Pons (tissue), 1 donor: ENCODE results near the gene C20orf141.
"Not testable (repeated sequence)": the region's sequence is repeated elsewhere in the genome, so short reads cannot be mapped to it uniquely, and the experiment has no call there.

Source experiments
- DNase-seq: peaks from one replicate; pipeline ENCODE4 v3.0.0-alpha.2; 2016; ENCODE audit warnings: low spot score

The C20orf141 gene

DNA sequence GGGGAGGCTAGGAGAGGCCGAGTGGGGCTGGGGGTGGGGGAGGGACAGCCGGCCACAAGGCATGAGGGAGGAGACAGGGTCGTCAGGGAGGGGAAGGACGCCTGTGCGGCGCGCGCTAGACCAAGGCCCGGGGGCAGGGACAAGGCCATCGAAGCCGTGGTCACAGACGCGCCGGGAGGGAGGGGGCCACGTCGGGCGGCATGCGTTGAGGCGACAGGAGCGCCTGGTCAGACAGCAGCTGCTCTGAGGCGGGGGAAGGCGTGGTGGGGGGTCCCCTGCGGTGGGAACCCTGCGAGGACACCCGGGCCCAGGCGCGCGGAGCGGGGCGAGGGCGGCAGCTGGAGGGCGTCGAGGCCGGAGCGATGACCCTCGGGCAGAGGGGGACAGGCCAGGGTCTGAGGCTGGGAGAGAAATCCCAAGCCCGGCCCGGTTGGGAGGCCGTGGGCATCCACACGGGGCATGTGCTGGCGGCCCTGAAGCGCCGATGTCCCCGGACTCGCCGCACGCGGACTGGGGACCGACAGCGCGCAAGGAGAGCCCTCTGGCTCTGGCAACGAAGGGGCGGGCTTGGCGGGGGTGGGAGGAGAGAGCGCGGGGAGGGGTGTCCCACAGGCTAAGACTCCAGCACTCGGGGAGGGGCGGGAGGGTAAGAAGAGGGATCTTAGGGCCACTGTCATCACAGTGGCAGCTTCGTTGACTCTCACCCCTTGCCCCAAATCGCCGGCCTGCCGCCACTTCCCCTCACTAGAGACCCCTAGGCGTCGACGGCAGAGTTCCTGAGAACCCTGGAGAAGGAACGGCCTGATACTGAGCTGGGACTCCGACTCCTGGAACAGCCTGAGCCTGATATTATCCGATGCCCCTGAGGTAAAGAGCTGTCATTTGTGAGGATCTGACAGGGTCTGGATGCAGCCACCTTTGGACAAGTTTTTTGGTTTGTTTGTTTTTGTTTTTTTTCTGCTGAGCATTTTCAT lies 6.4 kb downstream of the C20orf141 start:
- DNase-seq: no peak

DNA sequence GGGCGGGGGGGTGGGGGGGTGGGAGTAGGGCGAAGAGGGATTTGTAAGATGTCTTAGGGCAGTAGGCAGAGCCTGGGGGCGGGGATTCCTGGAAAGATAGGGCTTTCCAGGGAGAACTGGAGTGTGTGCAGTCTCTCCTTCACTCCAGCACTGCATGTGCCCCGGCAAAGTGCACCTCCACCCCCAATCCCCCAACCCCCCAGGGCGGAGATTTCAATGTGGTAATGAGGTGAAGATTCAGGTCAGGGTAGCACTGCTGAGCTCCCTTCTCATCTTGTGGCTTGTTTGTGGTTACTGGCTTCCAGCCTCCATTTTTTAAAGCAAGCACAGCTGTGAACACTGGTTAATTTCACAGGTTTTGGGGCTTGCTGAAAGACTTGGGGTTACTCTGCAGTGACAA lies 7.3 kb downstream of the C20orf141 start:
- no peak for DNase-seq

DNA sequence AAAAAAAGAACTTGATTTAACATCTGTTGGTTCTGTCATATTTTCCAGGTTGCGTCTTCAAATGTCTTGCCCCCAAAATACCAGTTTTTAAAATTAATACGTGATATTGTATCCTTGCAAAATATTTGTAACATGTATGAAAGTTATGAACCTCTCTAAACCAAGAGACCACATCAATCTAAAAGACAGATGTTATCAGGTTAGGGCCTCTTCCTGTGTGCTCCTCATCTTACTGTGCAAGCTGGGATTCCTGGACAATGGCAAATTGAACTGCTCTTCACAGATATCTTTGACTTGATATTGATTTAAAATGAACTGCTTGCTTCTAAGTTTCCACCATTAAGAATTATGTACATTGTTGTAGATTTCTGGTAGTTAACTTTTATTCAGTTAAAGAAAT lies 11.0 kb downstream of the C20orf141 start:
- DNase-seq: no peak

DNA sequence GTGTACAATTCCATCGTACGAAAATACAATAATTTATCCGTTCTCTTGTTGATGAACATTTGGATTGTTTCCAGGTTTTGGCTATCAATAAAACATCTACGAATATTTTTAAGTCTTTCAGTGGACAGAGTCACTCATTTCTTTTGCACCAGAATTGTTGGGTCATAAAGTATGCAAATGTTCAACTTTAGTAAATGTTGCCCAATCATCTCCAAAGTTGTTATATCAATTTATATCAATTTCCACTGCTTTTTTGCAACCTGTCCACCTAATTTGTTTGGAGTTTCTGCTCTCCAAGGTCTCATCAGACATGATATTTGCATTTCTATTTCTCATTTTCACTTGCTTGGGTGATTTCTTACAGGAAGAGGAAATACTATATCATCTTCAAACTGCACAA lies 11.9 kb downstream of the C20orf141 start:
- no peak for DNase-seq

GRCh38 chr20:2829376-2829775 lies 14.6 kb downstream of the C20orf141 start:
- no peak for DNase-seq

DNA sequence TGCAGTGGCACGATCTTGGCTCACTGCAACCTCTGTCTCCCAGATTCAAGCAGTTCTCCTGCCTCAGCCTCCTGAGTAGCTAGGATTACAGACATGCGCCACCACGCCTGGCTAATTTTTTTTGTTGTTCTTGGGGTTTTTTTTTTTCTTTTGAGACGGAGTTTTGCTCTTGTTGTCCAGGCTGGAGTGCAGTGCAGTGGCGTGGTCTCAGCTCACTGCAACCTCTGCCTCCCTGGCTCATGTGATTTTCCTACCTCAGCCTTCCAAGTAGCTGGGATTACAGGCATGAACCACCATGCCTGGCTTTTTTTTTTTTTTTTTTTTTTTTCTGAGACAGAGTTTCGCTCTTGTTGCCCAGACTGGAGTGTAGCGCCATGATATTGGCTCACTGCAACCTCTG lies 16.4 kb downstream of the C20orf141 start:
- not testable (repeated sequence) for DNase-seq

DNA sequence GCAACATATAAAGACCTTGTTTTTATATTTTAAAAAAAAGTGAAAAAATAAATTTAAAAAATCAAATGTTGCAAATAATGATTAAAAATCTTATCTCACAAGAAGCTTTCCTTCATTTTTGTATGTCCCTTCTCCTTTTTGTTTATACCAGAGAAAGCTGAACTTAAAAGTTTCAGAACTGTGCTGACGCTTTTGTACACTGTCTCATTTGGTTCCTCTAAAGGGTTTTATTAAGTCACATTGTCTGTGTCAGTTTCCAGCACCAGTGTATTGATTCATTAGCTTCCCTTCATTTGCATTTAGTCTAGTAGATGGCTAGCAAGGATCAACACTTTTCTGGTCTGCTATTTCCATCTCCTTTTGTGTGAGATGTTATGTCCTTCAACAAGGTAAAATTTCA lies 19.0 kb downstream of the C20orf141 start:
- no peak for DNase-seq

DNA sequence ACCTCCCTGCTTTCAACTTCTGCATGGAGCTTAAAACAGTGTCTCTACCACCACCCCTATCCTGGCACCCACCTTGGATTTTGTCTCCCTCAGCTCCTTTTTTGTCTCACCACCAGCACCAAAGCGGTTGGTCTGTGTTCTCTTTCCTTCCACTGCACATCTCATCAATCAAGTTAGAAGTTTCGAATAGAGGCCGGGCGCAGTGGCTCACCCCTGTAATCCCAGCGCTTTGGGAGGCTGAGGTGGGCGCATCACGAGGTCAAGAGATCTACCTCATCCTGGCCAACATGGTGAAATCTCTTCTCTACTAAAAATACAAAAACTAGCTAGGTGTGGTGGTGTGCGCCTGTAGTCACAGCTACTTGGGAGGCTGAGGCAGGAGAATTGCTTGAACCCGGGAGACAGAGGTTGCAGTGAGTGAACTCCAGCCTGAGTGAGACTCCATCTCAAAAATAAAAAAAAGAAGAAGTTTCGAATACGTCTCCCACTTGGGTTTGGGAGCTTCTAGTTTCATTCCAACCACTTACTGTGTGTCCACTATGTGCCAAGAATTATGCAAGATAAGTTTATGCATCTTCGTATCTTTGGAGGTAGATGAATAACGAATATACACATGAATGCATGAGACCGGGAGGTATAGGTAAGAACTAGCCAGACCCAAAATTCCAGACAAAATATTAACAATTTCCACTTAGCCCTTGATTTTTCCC lies 19.8 kb downstream of the C20orf141 start:
- no peak for DNase-seq

DNA sequence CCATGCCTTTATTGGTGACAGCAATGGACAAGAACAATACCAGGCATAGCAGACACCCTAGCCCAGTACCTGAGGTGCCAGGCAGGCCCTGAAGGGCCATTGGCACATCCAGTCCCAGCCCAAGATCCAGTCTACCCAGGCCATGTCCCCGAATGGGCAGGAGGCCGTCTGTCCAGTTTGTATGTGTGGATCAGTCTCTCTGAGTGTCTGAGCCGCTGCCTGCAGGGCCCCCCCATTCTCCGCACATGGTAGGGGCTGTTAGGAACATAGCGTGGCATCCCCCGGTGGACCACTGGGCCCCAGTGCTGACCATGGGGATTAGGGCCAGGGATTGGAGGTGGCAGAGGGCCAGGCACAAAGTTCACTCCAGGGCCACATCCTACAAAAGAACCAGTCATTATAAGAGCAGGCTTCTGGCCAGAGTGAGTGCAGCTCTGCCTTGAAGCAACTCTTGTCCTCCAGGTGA lies 20.6 kb downstream of the C20orf141 start:
- DNase-seq: no peak

DNA sequence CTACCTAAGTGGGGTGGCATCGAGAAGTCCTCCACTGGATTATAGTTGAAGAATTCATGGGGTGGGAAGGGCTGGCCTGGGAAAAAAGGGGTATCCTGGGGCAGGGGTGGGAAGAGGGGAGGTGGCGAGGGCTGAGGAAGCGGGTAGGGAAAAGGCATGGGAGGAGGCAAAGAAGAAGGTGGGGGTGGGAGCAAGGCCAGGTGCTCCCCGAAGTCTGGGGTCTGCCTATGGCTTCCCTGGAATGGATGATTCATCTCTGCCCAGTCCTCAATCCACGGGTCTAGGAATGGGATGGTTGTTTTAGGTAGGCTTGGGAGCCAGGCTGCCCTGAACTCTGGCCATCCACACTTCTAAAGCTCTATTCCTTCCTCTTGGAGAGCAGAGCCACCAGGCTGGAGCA lies 21.2 kb downstream of the C20orf141 start:
- DNase-seq: no peak

GRCh38 chr20:2837221-2837960 lies 22.6 kb downstream of the C20orf141 start:
- no peak for DNase-seq

DNA sequence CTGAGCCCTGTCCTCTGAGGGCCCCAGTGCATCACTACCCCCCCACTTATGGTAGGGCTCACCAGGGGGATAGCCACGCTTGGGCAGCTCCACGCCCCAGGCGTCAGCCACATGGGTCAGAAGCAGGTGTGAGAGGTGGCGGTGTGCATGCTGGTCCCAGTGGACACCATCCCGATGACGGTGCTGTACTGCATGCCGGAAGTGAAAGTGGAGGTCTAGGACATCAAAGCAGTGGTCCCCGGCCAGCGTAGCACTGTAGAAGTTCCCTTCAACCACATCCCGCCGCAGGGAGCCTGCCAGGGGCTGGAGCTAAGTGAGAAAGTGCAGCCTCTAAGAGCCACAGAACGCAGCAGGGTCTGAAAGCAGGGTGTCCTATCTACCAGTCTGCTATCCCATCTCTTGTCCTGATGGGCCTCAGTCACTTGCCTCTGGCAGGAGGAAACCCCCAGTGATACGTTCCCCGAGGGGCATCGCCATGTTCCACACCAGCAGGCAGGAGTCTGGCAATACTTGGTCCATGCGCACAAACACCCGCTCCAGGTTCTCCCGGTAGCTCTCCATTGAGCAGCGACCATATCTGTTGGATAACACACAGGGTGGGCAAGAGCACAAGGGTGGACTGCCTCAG lies 23.5 kb downstream of the C20orf141 start:
- no peak for DNase-seq

- no peak for DNase-seq
These were observed 24.3 kb downstream of the C20orf141 start for GRCh38 chr20:2838847-2839671.

- DNase-seq: no peak
These were observed 24.9 kb downstream of the C20orf141 start for GRCh38 chr20:2839732-2840137.

GRCh38 chr20:2840138-2840966 lies 25.6 kb downstream of the C20orf141 start, which contains the start of the genes PCED1A and VPS16:
TSS of gene PCED1A (minus strand) at chr20:2840655. CDS start at chr20:2839912, 743 bp downstream.
TSS of gene VPS16 (plus strand) at chr20:2840745. CDS start at chr20:2840775, 30 bp downstream.
- peak; percentile 76 for DNase-seq

DNA sequence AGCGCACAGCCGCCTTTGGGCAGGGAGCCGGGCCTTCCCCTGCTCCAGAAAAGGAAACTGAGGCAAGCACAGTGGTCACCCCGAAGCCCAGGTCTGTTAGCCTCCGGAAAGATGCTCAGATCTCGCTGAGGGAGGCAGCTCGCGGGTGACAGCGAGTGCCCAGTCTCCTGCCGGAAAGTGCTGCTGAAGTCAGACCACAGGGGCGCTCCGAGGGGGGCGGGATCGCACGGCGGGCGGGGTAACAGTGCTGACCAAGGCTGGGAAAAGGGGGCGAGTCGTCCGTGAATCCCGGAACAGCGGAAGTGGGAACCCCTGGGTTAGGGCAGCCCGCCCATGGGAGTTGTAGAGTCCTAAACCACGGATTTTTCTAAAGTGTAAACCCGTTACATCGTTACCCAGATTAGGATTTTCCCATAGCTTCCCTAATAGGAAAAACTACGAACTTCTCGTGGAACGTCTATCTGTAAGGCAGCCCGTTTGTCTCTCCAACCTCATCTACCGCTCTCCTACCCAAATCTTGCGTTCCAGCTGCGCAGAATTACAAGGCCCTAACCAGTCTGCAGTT lies 26.3 kb downstream of the C20orf141 start:
- peak; percentile 14 for DNase-seq

DNA sequence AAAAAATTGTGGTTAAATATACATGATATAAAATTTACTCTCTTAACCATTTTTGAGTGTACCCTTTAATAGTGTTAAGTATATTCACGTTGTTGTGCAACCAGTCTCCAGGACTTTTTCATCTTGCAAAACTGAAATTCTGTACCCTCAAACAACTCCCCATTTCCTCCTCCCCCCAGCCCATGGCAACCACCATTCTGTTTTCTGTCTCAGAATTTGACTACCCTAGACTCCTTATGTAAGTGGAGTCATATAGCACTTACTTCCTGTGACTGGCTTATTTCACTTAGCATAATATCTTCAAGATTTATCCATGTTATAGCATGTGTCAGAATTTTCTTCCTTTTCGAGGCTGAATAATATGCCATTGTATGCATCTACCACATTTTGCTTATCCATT lies 30.8 kb downstream of the C20orf141 start:
- DNase-seq: no peak

GRCh38 chr20:2846698-2847097 lies 31.9 kb downstream of the C20orf141 start:
- no peak for DNase-seq

DNA sequence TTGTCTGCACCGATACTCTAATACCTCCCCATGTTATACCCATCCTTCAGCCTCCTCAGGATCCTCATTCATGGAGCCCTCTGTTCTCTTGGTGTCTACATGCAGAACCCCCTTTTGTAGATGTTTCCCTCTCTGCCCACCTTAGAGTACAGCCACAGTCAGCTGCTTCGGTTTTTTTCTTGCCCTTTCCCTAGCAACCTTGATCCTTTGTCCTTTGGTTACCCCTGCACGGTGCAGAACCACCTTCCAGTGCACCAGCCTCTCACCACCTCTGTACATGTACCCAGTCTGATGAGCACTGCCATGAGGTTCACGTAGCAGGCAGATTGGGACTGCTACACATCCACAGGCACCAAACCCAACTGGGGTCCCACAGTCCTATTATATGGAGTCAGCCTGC lies 33.0 kb downstream of the C20orf141 start:
- DNase-seq: no peak
